ENCODE results near the gene MTFR1L.

MTFR1L gene

GRCh38 chr1:25864434-25864833 lies 44.7 kb downstream of the MTFR1L start:
- no peak for FAIRE-seq

GRCh38 chr1:25866288-25866687 lies 46.5 kb downstream of the MTFR1L start:
- no peak for FAIRE-seq

GRCh38 chr1:25867210-25867991 lies 47.6 kb downstream of the MTFR1L start:
- FAIRE-seq, result no peak

- FAIRE-seq, result no peak
Observed at GRCh38 chr1:25869909-25870606, 50.3 kb downstream of the MTFR1L start.

- FAIRE-seq, result no peak
Observed at GRCh38 chr1:25870614-25871013, 50.9 kb downstream of the MTFR1L start.

GRCh38 chr1:25871086-25871703 lies 51.4 kb downstream of the MTFR1L start:
- FAIRE-seq, result no peak

GRCh38 chr1:25871704-25872494 lies 52.1 kb downstream of the MTFR1L start:
- FAIRE-seq, result no peak

GRCh38 chr1:25872713-25873112 lies 53.0 kb downstream of the MTFR1L start:
- no peak for FAIRE-seq

- no peak for FAIRE-seq
Observed at GRCh38 chr1:25873120-25873519, 53.4 kb downstream of the MTFR1L start.

GRCh38 chr1:25874209-25874608 lies 54.5 kb downstream of the MTFR1L start:
- no peak for FAIRE-seq

- no peak for FAIRE-seq
Observed at GRCh38 chr1:25874635-25875153, 54.9 kb downstream of the MTFR1L start.

- FAIRE-seq, result no peak
Observed at GRCh38 chr1:25875154-25875855, 55.6 kb downstream of the MTFR1L start, which contains the start of gene PAQR7. Gene PAQR7, minus strand, starts transcription at chr1:25875708. Its CDS starts 11,869 bp downstream, at chr1:25863839.

GRCh38 chr1:25875856-25876692 lies 56.3 kb downstream of the MTFR1L start:
- no peak for FAIRE-seq

GRCh38 chr1:25876693-25877077 lies 56.9 kb downstream of the MTFR1L start:
- no peak for FAIRE-seq

GRCh38 chr1:25877155-25877554 lies 57.4 kb downstream of the MTFR1L start:
- no peak for FAIRE-seq

- no peak for FAIRE-seq
Observed at GRCh38 chr1:25878690-25879089, 58.9 kb downstream of the MTFR1L start.

- no peak for FAIRE-seq
Observed at GRCh38 chr1:25879675-25880074, 59.9 kb downstream of the MTFR1L start.

- FAIRE-seq, result no peak
Observed at GRCh38 chr1:25880518-25880917, 60.8 kb downstream of the MTFR1L start.

GRCh38 chr1:25881266-25881665 lies 61.5 kb downstream of the MTFR1L start:
- FAIRE-seq, result no peak
